HCT116 (cell line): Measurements from ENCODE around the gene SRPRA. TPM values are rescaled to one million over a fixed set of nuclear protein-coding genes. Genes with fewer than 3 reads are reported as not detected.

Experiments used
- ATAC-seq: fragments of 200-7000 bp; cut with Tn5 transposase; 2 replicates; pipeline ENCODE4 v1.9.1; 2020; ENCODE audit warnings: mild to moderate bottlenecking, moderate library complexity
- BruUV-seq: library from RNA; stranded (reverse); fragments of 400-500 nt; replicated peaks from 2 replicates; lab custom pipeline; 2021; lab: Mats Ljungman, UMichigan
- CTCF ChIA-PET: fragments of 300-600 bp; sonication (Branson Sonifier 250); formaldehyde crosslinking; loops from one replicate; lab custom pipeline; 2021; ENCODE audit warnings: antibody characterized with exemption; lab: Charles Lee
- POLR2A ChIA-PET: fragments of 300-600, 350-600 bp; sonication (Branson Sonifier 250); formaldehyde crosslinking; loops from one replicate; lab custom pipeline; 2021; ENCODE audit warnings: antibody characterized with exemption; lab: Charles Lee
- RAD21 ChIA-PET, 2 experiments: fragments of 300-600 bp; sonication (Branson Sonifier 250); formaldehyde crosslinking; loops; one replicate each; lab custom pipeline; 2023; ENCODE audit warnings: low total read pairs in 2 of 2; ENCODE audit not compliant: uncharacterized antibody in 2 of 2, unreplicated experiment in 2 of 2, low non-redundant PET in 1 of 2; lab: Charles Lee
- DNase-seq: peaks from one replicate; pipeline ENCODE4 v3.0.0-alpha.2; 2010; ENCODE audit warnings: low read depth, low spot score
- H2AFZ ChIP-seq: fragments of 200-600 bp; shearing (Covaris generic), sonication (generic); 2 replicates; pipeline ENCODE4 v1.6.1; 2017; ENCODE audit warnings: low read depth, mixed run types, mixed read lengths, antibody characterized with exemption, low read length; ENCODE audit not compliant: poor library complexity, severe bottlenecking
- H3K27ac ChIP-seq: 2 replicates; pipeline ENCODE4 v1.5.1; 2012; ENCODE audit warnings: low read depth, low read length
- H3K27me3 ChIP-seq: fragments of 200-600 bp; sonication (generic); 2 replicates; pipeline ENCODE4 v1.6.1; 2016; ENCODE audit warnings: mixed run types, low read length, mixed read lengths; ENCODE audit not compliant: insufficient read depth
- H3K36me3 ChIP-seq, 2 experiments: fragments of 200-500 bp in 1 of 2; fragments of 200-600 bp in 1 of 2; sonication (Bioruptor generic) in 1 of 2; sonication (generic) in 1 of 2; 2 replicates each; pipeline versions ENCODE4 v1.5.1 to v1.6.1; 2014 to 2016; ENCODE audit warnings: low read length in 2 of 2, inconsistent platforms in 1 of 2, mixed read lengths in 1 of 2, mixed run types in 1 of 2; ENCODE audit not compliant: insufficient read depth in 2 of 2, control insufficient read depth in 1 of 2
- H3K4me1 ChIP-seq, 2 experiments: fragments of 200-600 bp in 1 of 2; sonication (generic) in 1 of 2; 2 replicates each; pipeline versions ENCODE4 v1.5.1 to v1.6.1; 2012 to 2017; ENCODE audit warnings: low read length in 2 of 2, inconsistent platforms in 1 of 2, mild to moderate bottlenecking in 1 of 2, mixed read lengths in 1 of 2, mixed run types in 1 of 2, moderate library complexity in 1 of 2; ENCODE audit not compliant: insufficient read depth in 2 of 2, control insufficient read depth in 1 of 2
- H3K4me2 ChIP-seq: fragments of 200-600 bp; sonication (generic); 2 replicates; pipeline ENCODE4 v1.6.1; 2017; ENCODE audit warnings: mixed run types, low read length, mixed read lengths
- H3K4me3 ChIP-seq, 2 experiments: fragments of 200-600 bp in 1 of 2; sonication (generic) in 1 of 2; replicated peaks in 1 of 2; 2 replicates each; pipeline ENCODE4 v1.5.1; 2011 to 2016; ENCODE audit warnings: low read length in 2 of 2, control low read depth in 1 of 2, low read depth in 1 of 2, mild to moderate bottlenecking in 1 of 2, mixed read lengths in 1 of 2, mixed run types in 1 of 2
- H3K79me2 ChIP-seq: fragments of 200-600 bp; sonication (generic); 2 replicates; pipeline ENCODE4 v1.6.1; 2017; ENCODE audit warnings: mild to moderate bottlenecking, mixed run types, low read length, moderate library complexity, mixed read lengths; ENCODE audit not compliant: insufficient read depth
- H3K9ac ChIP-seq: fragments of 200-600 bp; sonication (generic); 2 replicates; pipeline ENCODE4 v1.6.1; 2016; ENCODE audit warnings: low read length, mixed read lengths
- H3K9me2 ChIP-seq: fragments of 200-600 bp; sonication (generic), shearing (Covaris generic); 2 replicates; pipeline ENCODE4 v1.6.1; 2017; ENCODE audit warnings: mixed run types, mild to moderate bottlenecking, moderate library complexity; ENCODE audit not compliant: insufficient read depth
- H3K9me3 ChIP-seq, 2 experiments: fragments of 200-500 bp in 1 of 2; fragments of 200-600 bp in 1 of 2; sonication (Bioruptor generic) in 1 of 2; sonication (generic) in 1 of 2; 2 replicates each; pipeline ENCODE4 v1.6.1; 2014 to 2017; ENCODE audit warnings: low read length in 2 of 2, mixed read lengths in 2 of 2, inconsistent platforms in 1 of 2, low read depth in 1 of 2, mild to moderate bottlenecking in 1 of 2, mixed run types in 1 of 2, moderate library complexity in 1 of 2; ENCODE audit not compliant: control insufficient read depth in 1 of 2, insufficient read depth in 1 of 2
- H4K20me1 ChIP-seq: fragments of 200-600 bp; sonication (generic), shearing (Covaris generic); 2 replicates; pipeline ENCODE4 v1.6.1; 2017; ENCODE audit warnings: mixed run types, mild to moderate bottlenecking, moderate library complexity; ENCODE audit not compliant: insufficient read depth
- CBX3 ChIP-seq: IDR thresholded peaks from 2 replicates; pipeline ENCODE4 v1.6.1; 2012; ENCODE audit warnings: low read depth
- CTCF ChIP-seq, 3 experiments: fragments of 200-600 bp in 1 of 3; sonication (generic) in 1 of 3; IDR thresholded peaks in 2 of 3; conservative IDR thresholded peaks in 1 of 3; 2 replicates each; pipeline ENCODE4 v1.5.1; 2012 to 2017; ENCODE audit warnings: low read depth in 2 of 3, low read length in 2 of 3, antibody characterized with exemption in 1 of 3, borderline replicate concordance in 1 of 3, control low read depth in 1 of 3, mild to moderate bottlenecking in 1 of 3, mixed read lengths in 1 of 3, mixed run types in 1 of 3, moderate library complexity in 1 of 3; ENCODE audit not compliant: insufficient read depth in 1 of 3
- EGR1 ChIP-seq: IDR thresholded peaks from 2 replicates; pipeline ENCODE4 v1.6.1; 2012; ENCODE audit warnings: low read depth
- POLR2A ChIP-seq: IDR thresholded peaks from 2 replicates; pipeline ENCODE4 v1.7.0; 2011; ENCODE audit warnings: borderline replicate concordance; ENCODE audit not compliant: insufficient read depth, insufficient read length; ENCODE audit errors: extremely low read depth
- POLR2AphosphoS5 ChIP-seq: IDR thresholded peaks from 2 replicates; pipeline ENCODE4 v1.6.1; 2011; ENCODE audit warnings: mild to moderate bottlenecking, low read depth, low read length, moderate library complexity
- REST ChIP-seq: IDR thresholded peaks from 2 replicates; pipeline ENCODE4 v1.6.1; 2012; ENCODE audit warnings: low read depth
- SP1 ChIP-seq: IDR thresholded peaks from 2 replicates; pipeline ENCODE4 v1.6.1; 2012; ENCODE audit warnings: low read depth
- ZNF274 ChIP-seq: fragments of 200-500 bp; sonication (Bioruptor generic); IDR thresholded peaks from 2 replicates; pipeline ENCODE4 v1.6.1; 2014; ENCODE audit warnings: mild to moderate bottlenecking, low read depth, low read length, inconsistent platforms
- intact Hi-C: fragments of 100-400 bp; cut with micrococcal nuclease; formaldehyde crosslinking; loops from 2 replicates; pipeline ENCODE4 v1.10.0; 2022
- total RNA-seq: library from RNA; stranded (reverse); gene quantifications from one replicate; pipeline ENCODE4 v1.2.1, GENCODE V29; 2021; ENCODE audit not compliant: unreplicated experiment
- TF ChIP-seq, protein P1 (sequence below): IDR thresholded peaks from 2 replicates; pipeline ENCODE4 v1.6.1; 2012
- TF ChIP-seq, protein P2 (sequence below): IDR thresholded peaks from 2 replicates; pipeline ENCODE4 v1.6.1; 2012

The SRPRA gene
- total RNA-seq, 1 experiment from 2014 or later = 74.5 TPM

- CTCF ChIA-PET = no interaction called here
These were observed 25.0 kb upstream of the SRPRA start for GRCh38 chr11:126293726-126294125.

More at GRCh38 chr11:126293726-126294125, 25.0 kb upstream of the SRPRA start:
- Histone ChIP-seq H2AFZ (no peak overlapping the region), H3K4me1 (no peaks in the 10 kb centered on the region), H4K20me1 (no peaks in the 10 kb centered on the region), H3K9me2 (no peaks in the 10 kb centered on the region), H3K27ac (no peak overlapping the region), H3K9me3 (no peaks in the 10 kb centered on the region), H3K27me3 (no peaks in the 10 kb centered on the region), H3K9ac (no peak overlapping the region), H3K4me3 (no peak overlapping the region), H3K79me2 (no peaks in the 10 kb centered on the region), H3K36me3 (peaks cover 4 to 9% of the 10 kb centered on the region in 2 experiments; a peak in 2 of 4 replicates), H3K4me2 (no peak overlapping the region)
- TSS peak; percentile 13 for BruUV-seq
- TF ChIP-seq EGR1 (no peak), ZNF274 (no peak), POLR2AphosphoS5 (no peak), CBX3 (no peak), REST (no peak), POLR2A (no peak), SP1 (no peak), CTCF (IDR thresholded peaks at IDR 0.05 in 2 of 3, conservative IDR thresholded peaks at IDR 0.05 in 1 of 3; ENCODE audit: borderline replicate concordance in 1 of 3, insufficient read depth in 1 of 3, low read depth in 2 of 3, low read length in 2 of 3) (no peak)
- TF ChIP-seq, protein P1, sequence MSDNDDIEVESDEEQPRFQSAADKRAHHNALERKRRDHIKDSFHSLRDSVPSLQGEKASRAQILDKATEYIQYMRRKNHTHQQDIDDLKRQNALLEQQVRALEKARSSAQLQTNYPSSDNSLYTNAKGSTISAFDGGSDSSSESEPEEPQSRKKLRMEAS = no peak
- TF ChIP-seq, protein P2, sequence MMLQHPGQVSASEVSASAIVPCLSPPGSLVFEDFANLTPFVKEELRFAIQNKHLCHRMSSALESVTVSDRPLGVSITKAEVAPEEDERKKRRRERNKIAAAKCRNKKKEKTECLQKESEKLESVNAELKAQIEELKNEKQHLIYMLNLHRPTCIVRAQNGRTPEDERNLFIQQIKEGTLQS = no peak
- intact Hi-C loops = no loop called here
- DNase-seq (no peak), ATAC-seq (no peak)
- ChIA-PET RAD21 (no interaction called here), POLR2A (no interaction called here)
